Coronary artery (tissue), 2 donors: Measurements from ENCODE around the gene FLYWCH1.

Experiments
- DNase-seq: peaks from one replicate; pipeline ENCODE4 v3.0.0-alpha.2; 2017; ENCODE audit warnings: low spot score
- H3K27ac ChIP-seq, 2 donors: fragments of 200-600 bp; sonication (generic); one replicate each; pipeline ENCODE4 v1.5.1; 2016 to 2019
- H3K4me3 ChIP-seq: fragments of 200-600 bp; sonication (generic); 2 replicates; pipeline ENCODE4 v1.5.1; 2016; ENCODE audit warnings: mild to moderate bottlenecking, moderate library complexity
- CTCF ChIP-seq: fragments of 200-600 bp; sonication (generic); IDR thresholded peaks from one replicate; pipeline ENCODE4 v1.5.1; 2019; ENCODE audit warnings: antibody characterized with exemption

The FLYWCH1 gene

GRCh38 chr16:2874032-2874911 lies 37.5 kb upstream of the FLYWCH1 start:
- no peak for TF ChIP-seq CTCF
- Histone ChIP-seq H3K4me3 (no peak overlapping the region), H3K27ac (no peak overlapping the region)
- no peak for DNase-seq

- Histone ChIP-seq H3K4me3 (no peak overlapping the region), H3K27ac (no peak overlapping the region)
- DNase-seq, result no peak
- TF ChIP-seq CTCF, result peak; percentile 72
These were observed 36.8 kb upstream of the FLYWCH1 start for GRCh38 chr16:2874912-2875362.

- Histone ChIP-seq H3K4me3 (no peak overlapping the region), H3K27ac (no peak overlapping the region)
- TF ChIP-seq CTCF, result no peak
- peak; percentile 67 for DNase-seq
These were observed 31.8 kb upstream of the FLYWCH1 start for GRCh38 chr16:2879854-2880508.

- Histone ChIP-seq H3K4me3 (peak overlapping the region; percentile 84), H3K27ac (peak overlapping the region; percentile 92 to 98)
- no peak for TF ChIP-seq CTCF
- peak; percentile 82 for DNase-seq
These were observed 29.7 kb upstream of the FLYWCH1 start for GRCh38 chr16:2881783-2882649.

- TF ChIP-seq CTCF, result no peak
- H3K4me3 ChIP-seq, result peak within 1 kb of the TSS; percentile 84
- peak; percentile 99 for DNase-seq
- H3K27ac ChIP-seq, result peak within 1 kb of the TSS; percentile 92 to 98
These were observed 28.9 kb upstream of the FLYWCH1 start, which contains the start of gene FLYWCH2 for GRCh38 chr16:2882650-2883457. TSS of gene FLYWCH2 (plus strand) at chr16:2883215. CDS start at chr16:2896450, 13,235 bp downstream.

- Histone ChIP-seq H3K27ac (peak overlapping the region; percentile 92 to 98), H3K4me3 (peak overlapping the region; percentile 84)
- no peak for TF ChIP-seq CTCF
- DNase-seq, result peak; percentile 79
These were observed 28.2 kb upstream of the FLYWCH1 start for GRCh38 chr16:2883458-2883908.
